ENCODE results near the gene HOXA10. TPM values are rescaled to one million over a fixed set of nuclear protein-coding genes. Genes with fewer than 3 reads are reported as not detected.

The HOXA10 gene
- total RNA-seq, 1 experiment from 2014 or later: 19.6 TPM

- H3K79me2 ChIP-seq (ENCODE audit: insufficient read depth, low read length): peaks cover 68% of the 10 kb centered on the region
- ChIA-PET RAD21 (ENCODE audit: low non-redundant PET in 1 of 2, low total read pairs in 2 of 2, uncharacterized antibody in 2 of 2, unreplicated experiment in 2 of 2) (no interaction called here), POLR2A (interaction anchor here (1.4 kb wide), 2 partner anchors 14 to 32 kb away, joined by 3 to 4 read pairs; no protein-coding TSS in a partner anchor), CTCF (interaction anchor here (0.9 to 3.4 kb wide), 4 partner anchors 11 to 1270 kb away, joined by 4 to 17 read pairs (median 6); partner anchors contain the start of gene HOXA3)
- TF ChIP-seq EGR1 (IDR thresholded peaks at IDR 0.05; ENCODE audit: low read depth): no peak
- TF ChIP-seq ZNF274 (IDR thresholded peaks at IDR 0.05; ENCODE audit: low read depth, low read length): no peak
- TF ChIP-seq TCF7L2 (IDR thresholded peaks at IDR 0.05; ENCODE audit: borderline replicate concordance, extremely low read depth, insufficient read depth, insufficient read length): no peak
- no peak for TF ChIP-seq SRF (IDR thresholded peaks at IDR 0.05; ENCODE audit: low read depth)
- no peak for TF ChIP-seq CTCF (IDR thresholded peaks at IDR 0.05 in 2 of 3, conservative IDR thresholded peaks at IDR 0.05 in 1 of 3; ENCODE audit: borderline replicate concordance in 1 of 3, insufficient read depth in 1 of 3, low read depth in 2 of 3, low read length in 2 of 3)
- TF ChIP-seq SP1 (IDR thresholded peaks at IDR 0.05; ENCODE audit: low read depth): no peak
- TF ChIP-seq ATF3 (IDR thresholded peaks at IDR 0.05): no peak
- no peak for TF ChIP-seq MAX (IDR thresholded peaks at IDR 0.05)
- no peak for TF ChIP-seq POLR2A (IDR thresholded peaks at IDR 0.05; ENCODE audit: borderline replicate concordance, extremely low read depth, insufficient read depth, insufficient read length)
- TF ChIP-seq ELF1 (IDR thresholded peaks at IDR 0.05; ENCODE audit: borderline replicate concordance, low read depth): no peak
- TF ChIP-seq YY1 (IDR thresholded peaks at IDR 0.05; ENCODE audit: extremely low read depth, insufficient replicate concordance, low read depth, low read length): no peak
- TF ChIP-seq EZH2phosphoT487 (IDR thresholded peaks at IDR 0.05; ENCODE audit: borderline replicate concordance): no peak
- no peak for TF ChIP-seq ZBTB33 (IDR thresholded peaks at IDR 0.05; ENCODE audit: extremely low read depth, insufficient replicate concordance, low read length)
- TF ChIP-seq SIN3A (IDR thresholded peaks at IDR 0.05; ENCODE audit: low read depth): no peak
- no peak for TF ChIP-seq RAD21 (IDR thresholded peaks at IDR 0.05; ENCODE audit: low read depth)
- TF ChIP-seq ZFX (IDR thresholded peaks at IDR 0.05): no peak
- no peak for TF ChIP-seq REST (IDR thresholded peaks at IDR 0.05; ENCODE audit: low read depth)
- TF ChIP-seq CEBPB (IDR thresholded peaks at IDR 0.05; ENCODE audit: low read depth): no peak
- DNase-seq (ENCODE audit: low read depth, low spot score) (no peak), ATAC-seq (no peak)
- no peaks in the 10 kb centered on the region for H3K9me3 ChIP-seq (ENCODE audit: control insufficient read depth in 1 of 2, insufficient read depth in 1 of 2, low read depth in 1 of 2, low read length in 2 of 2)
- H3K9ac ChIP-seq (ENCODE audit: low read length): peak overlapping the region; percentile 89
- no peaks in the 10 kb centered on the region for H3K27me3 ChIP-seq (ENCODE audit: insufficient read depth, low read length)
- H4K20me1 ChIP-seq (ENCODE audit: insufficient read depth): no peaks in the 10 kb centered on the region
- H3K4me3 ChIP-seq (replicated peaks in 1 of 2; ENCODE audit: low read depth in 1 of 2, low read length in 2 of 2): peak overlapping the region; percentile 77 to 84
- H3K27ac ChIP-seq (ENCODE audit: low read depth, low read length): peak overlapping the region; percentile 91
- H2AFZ ChIP-seq (ENCODE audit: low read depth, low read length, poor library complexity, severe bottlenecking): no peak overlapping the region
- H3K4me2 ChIP-seq (ENCODE audit: low read length): peak overlapping the region; percentile 97
- H3K9me2 ChIP-seq (ENCODE audit: insufficient read depth): no peaks in the 10 kb centered on the region
- intact Hi-C loops (cut with micrococcal nuclease): loop anchor here (5.0 to 10.0 kb wide), 4 partner anchors 881 to 1596 kb away; partner anchors contain the start of genes CBX3 and HNRNPA2B1
- BruUV-seq (replicated peaks): TSS peak; percentile 31
- peaks cover 0 to 4% of the 10 kb centered on the region in 2 experiments; a peak in 1 of 4 replicates for H3K36me3 ChIP-seq (ENCODE audit: control insufficient read depth in 1 of 2, insufficient read depth in 2 of 2, low read length in 2 of 2)
- peaks cover 22 to 70% of the 10 kb centered on the region in 2 experiments for H3K4me1 ChIP-seq (ENCODE audit: control insufficient read depth in 1 of 2, insufficient read depth in 2 of 2, low read length in 2 of 2)
Measured at GRCh38 chr7:27163288-27164044, 10.7 kb downstream of the HOXA10 start.
